ENCODE results near the gene HSPA14. TPM values are rescaled to one million over a fixed set of nuclear protein-coding genes. Genes with fewer than 3 reads are reported as not detected.
"Not testable (repeated sequence)": the region's sequence is repeated elsewhere in the genome, so short reads cannot be mapped to it uniquely, and the experiment has no call there.

Gene HSPA14
- total RNA-seq, 1 experiment from 2014 or later, result 19.9 TPM

DNA sequence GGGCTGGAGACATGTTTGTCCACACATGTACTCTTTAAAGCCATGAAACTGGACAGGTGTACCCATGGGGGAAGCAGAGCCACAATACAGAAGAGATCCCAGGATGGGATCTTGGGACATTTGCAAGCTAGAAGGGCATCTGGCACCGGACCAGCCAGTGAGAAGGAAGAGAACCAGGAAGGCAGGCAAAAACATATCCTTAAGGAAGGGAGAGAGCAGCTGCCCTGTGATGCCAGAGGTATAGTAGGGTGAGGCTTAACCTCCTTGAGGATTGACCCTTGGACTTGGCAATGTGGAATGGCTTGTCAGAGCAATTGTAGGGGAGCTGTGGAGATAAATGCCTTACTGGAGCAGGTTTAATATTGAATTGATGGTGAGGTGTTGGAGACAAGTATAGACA is 22.7 kb downstream of the HSPA14 start:
- DNase-seq (ENCODE audit: low read depth, low spot score), result no peak

DNA sequence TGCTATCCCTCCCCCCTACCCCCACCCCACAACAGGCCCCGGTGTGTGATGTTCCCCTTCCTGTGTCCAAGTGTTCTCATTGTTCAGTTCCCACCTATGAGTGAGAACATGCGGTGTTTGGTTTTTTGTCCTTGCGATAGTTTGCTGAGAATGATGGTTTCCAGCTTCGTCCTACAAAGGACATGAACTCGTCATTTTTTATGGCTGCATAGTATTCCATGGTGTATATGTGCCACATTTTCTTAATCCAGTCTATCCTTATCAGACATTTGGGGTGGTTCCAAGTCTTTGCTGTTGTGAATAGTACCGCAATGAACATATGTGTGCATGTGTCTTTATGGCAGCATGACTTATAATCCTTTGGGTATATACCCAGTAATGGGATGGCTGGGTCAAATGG is 26.4 kb downstream of the HSPA14 start:
- H3K9me3 ChIP-seq (ENCODE audit: control insufficient read depth in 1 of 2, insufficient read depth in 1 of 2, low read depth in 1 of 2, low read length in 2 of 2); H4K20me1 ChIP-seq (ENCODE audit: insufficient read depth); CTCF ChIA-PET; H3K27me3 ChIP-seq (ENCODE audit: insufficient read depth, low read length); H3K4me3 ChIP-seq (replicated peaks in 1 of 2; ENCODE audit: low read depth in 1 of 2, low read length in 2 of 2); ATAC-seq; H3K27ac ChIP-seq (ENCODE audit: low read depth, low read length); H3K4me2 ChIP-seq (ENCODE audit: low read length); POLR2A ChIA-PET; DNase-seq (ENCODE audit: low read depth, low spot score); H3K4me1 ChIP-seq (ENCODE audit: control insufficient read depth in 1 of 2, insufficient read depth in 2 of 2, low read length in 2 of 2); RAD21 ChIA-PET (ENCODE audit: low non-redundant PET in 1 of 2, low total read pairs in 2 of 2, uncharacterized antibody in 2 of 2, unreplicated experiment in 2 of 2); intact Hi-C loops (cut with micrococcal nuclease); H3K9me2 ChIP-seq (ENCODE audit: insufficient read depth); H2AFZ ChIP-seq (ENCODE audit: low read depth, low read length, poor library complexity, severe bottlenecking); H3K9ac ChIP-seq (ENCODE audit: low read length); H3K79me2 ChIP-seq (ENCODE audit: insufficient read depth, low read length): not testable (repeated sequence)
- H3K36me3 ChIP-seq (ENCODE audit: control insufficient read depth in 1 of 2, insufficient read depth in 2 of 2, low read length in 2 of 2), result peaks cover 11 to 13% of the 10 kb centered on the region in 2 experiments; a peak in 3 of 4 replicates
- BruUV-seq (replicated peaks), result TSS peak; percentile 24

More for the DNA sequence above, 22.7 kb downstream of the HSPA14 start:
- Histone ChIP-seq H3K27me3 (ENCODE audit: insufficient read depth, low read length) (no peaks in the 10 kb centered on the region), H2AFZ (ENCODE audit: low read depth, low read length, poor library complexity, severe bottlenecking) (no peak overlapping the region), H3K79me2 (ENCODE audit: insufficient read depth, low read length) (no peaks in the 10 kb centered on the region; the same call in 1 of the 2 replicates), H3K27ac (ENCODE audit: low read depth, low read length) (no peak overlapping the region), H3K9me2 (ENCODE audit: insufficient read depth) (no peaks in the 10 kb centered on the region), H3K4me1 (ENCODE audit: control insufficient read depth in 1 of 2, insufficient read depth in 2 of 2, low read length in 2 of 2) (no peaks in the 10 kb centered on the region), H3K4me3 (replicated peaks in 1 of 2; ENCODE audit: low read depth in 1 of 2, low read length in 2 of 2) (no peak overlapping the region), H3K4me2 (ENCODE audit: low read length) (no peak overlapping the region), H4K20me1 (ENCODE audit: insufficient read depth) (no peaks in the 10 kb centered on the region), H3K9me3 (ENCODE audit: control insufficient read depth in 1 of 2, insufficient read depth in 1 of 2, low read depth in 1 of 2, low read length in 2 of 2) (no peaks in the 10 kb centered on the region), H3K9ac (ENCODE audit: low read length) (no peak overlapping the region), H3K36me3 (ENCODE audit: control insufficient read depth in 1 of 2, insufficient read depth in 2 of 2, low read length in 2 of 2) (peaks cover 0 to 4% of the 10 kb centered on the region in 2 experiments; a peak in 2 of 4 replicates)
- ChIA-PET RAD21 (ENCODE audit: low non-redundant PET in 1 of 2, low total read pairs in 2 of 2, uncharacterized antibody in 2 of 2, unreplicated experiment in 2 of 2) (no interaction called here), CTCF (no interaction called here), POLR2A (no interaction called here)
- intact Hi-C loops (cut with micrococcal nuclease), result no loop called here
- TF ChIP-seq TCF7L2 (IDR thresholded peaks at IDR 0.05; ENCODE audit: borderline replicate concordance, extremely low read depth, insufficient read depth, insufficient read length), result no peak
- no peak for TF ChIP-seq YY1 (IDR thresholded peaks at IDR 0.05; ENCODE audit: extremely low read depth, insufficient replicate concordance, low read depth, low read length)
- TF ChIP-seq EZH2phosphoT487 (IDR thresholded peaks at IDR 0.05; ENCODE audit: borderline replicate concordance), result no peak
- no peak for TF ChIP-seq EZH2 (IDR thresholded peaks at IDR 0.05)
- TF ChIP-seq FOSL1 (IDR thresholded peaks at IDR 0.05; ENCODE audit: low read depth), result no peak
- TF ChIP-seq, protein P1, sequence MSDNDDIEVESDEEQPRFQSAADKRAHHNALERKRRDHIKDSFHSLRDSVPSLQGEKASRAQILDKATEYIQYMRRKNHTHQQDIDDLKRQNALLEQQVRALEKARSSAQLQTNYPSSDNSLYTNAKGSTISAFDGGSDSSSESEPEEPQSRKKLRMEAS (IDR thresholded peaks at IDR 0.05), result no peak
- TF ChIP-seq, protein P2, sequence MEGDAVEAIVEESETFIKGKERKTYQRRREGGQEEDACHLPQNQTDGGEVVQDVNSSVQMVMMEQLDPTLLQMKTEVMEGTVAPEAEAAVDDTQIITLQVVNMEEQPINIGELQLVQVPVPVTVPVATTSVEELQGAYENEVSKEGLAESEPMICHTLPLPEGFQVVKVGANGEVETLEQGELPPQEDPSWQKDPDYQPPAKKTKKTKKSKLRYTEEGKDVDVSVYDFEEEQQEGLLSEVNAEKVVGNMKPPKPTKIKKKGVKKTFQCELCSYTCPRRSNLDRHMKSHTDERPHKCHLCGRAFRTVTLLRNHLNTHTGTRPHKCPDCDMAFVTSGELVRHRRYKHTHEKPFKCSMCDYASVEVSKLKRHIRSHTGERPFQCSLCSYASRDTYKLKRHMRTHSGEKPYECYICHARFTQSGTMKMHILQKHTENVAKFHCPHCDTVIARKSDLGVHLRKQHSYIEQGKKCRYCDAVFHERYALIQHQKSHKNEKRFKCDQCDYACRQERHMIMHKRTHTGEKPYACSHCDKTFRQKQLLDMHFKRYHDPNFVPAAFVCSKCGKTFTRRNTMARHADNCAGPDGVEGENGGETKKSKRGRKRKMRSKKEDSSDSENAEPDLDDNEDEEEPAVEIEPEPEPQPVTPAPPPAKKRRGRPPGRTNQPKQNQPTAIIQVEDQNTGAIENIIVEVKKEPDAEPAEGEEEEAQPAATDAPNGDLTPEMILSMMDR (IDR thresholded peaks at IDR 0.05 in 2 of 3, conservative IDR thresholded peaks at IDR 0.05 in 1 of 3; ENCODE audit: borderline replicate concordance in 1 of 3, insufficient read depth in 1 of 3, low read depth in 2 of 3, low read length in 2 of 3), result no peak
- no peak for TF ChIP-seq SP1 (IDR thresholded peaks at IDR 0.05; ENCODE audit: low read depth)
- no peak for TF ChIP-seq JUND (IDR thresholded peaks at IDR 0.05)
- TF ChIP-seq, protein P3, sequence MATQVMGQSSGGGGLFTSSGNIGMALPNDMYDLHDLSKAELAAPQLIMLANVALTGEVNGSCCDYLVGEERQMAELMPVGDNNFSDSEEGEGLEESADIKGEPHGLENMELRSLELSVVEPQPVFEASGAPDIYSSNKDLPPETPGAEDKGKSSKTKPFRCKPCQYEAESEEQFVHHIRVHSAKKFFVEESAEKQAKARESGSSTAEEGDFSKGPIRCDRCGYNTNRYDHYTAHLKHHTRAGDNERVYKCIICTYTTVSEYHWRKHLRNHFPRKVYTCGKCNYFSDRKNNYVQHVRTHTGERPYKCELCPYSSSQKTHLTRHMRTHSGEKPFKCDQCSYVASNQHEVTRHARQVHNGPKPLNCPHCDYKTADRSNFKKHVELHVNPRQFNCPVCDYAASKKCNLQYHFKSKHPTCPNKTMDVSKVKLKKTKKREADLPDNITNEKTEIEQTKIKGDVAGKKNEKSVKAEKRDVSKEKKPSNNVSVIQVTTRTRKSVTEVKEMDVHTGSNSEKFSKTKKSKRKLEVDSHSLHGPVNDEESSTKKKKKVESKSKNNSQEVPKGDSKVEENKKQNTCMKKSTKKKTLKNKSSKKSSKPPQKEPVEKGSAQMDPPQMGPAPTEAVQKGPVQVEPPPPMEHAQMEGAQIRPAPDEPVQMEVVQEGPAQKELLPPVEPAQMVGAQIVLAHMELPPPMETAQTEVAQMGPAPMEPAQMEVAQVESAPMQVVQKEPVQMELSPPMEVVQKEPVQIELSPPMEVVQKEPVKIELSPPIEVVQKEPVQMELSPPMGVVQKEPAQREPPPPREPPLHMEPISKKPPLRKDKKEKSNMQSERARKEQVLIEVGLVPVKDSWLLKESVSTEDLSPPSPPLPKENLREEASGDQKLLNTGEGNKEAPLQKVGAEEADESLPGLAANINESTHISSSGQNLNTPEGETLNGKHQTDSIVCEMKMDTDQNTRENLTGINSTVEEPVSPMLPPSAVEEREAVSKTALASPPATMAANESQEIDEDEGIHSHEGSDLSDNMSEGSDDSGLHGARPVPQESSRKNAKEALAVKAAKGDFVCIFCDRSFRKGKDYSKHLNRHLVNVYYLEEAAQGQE (IDR thresholded peaks at IDR 0.05; ENCODE audit: low read depth), result no peak
- no peak for TF ChIP-seq POLR2A (IDR thresholded peaks at IDR 0.05; ENCODE audit: borderline replicate concordance, extremely low read depth, insufficient read depth, insufficient read length)
- no peak for ATAC-seq
- BruUV-seq (replicated peaks), result no TSS peak

All from HCT116 (cell line).